ENCODE results near the gene TRERF1. TPM values are rescaled to one million over a fixed set of nuclear protein-coding genes. Genes with fewer than 3 reads are reported as not detected.

Gene TRERF1
- total RNA-seq, 1 experiment from 2014 or later: 3.5 TPM

GRCh38 chr6:42275376-42276033, 176.2 kb downstream of the TRERF1 start:
- no peak for DNase-seq (ENCODE audit: low spot score)

- no peak for DNase-seq (ENCODE audit: low spot score)
Observed at GRCh38 chr6:42274898-42275297, 176.8 kb downstream of the TRERF1 start.

- DNase-seq (ENCODE audit: low spot score): no peak
Observed at GRCh38 chr6:42271834-42272805, 179.6 kb downstream of the TRERF1 start.

- no peak for DNase-seq (ENCODE audit: low spot score)
Observed at GRCh38 chr6:42269974-42270510, 181.7 kb downstream of the TRERF1 start.

- DNase-seq (ENCODE audit: low spot score): no peak
Observed at GRCh38 chr6:42269553-42269952, 182.2 kb downstream of the TRERF1 start.

GRCh38 chr6:42268835-42269204, 182.9 kb downstream of the TRERF1 start:
- DNase-seq (ENCODE audit: low spot score): no peak

- no peak for DNase-seq (ENCODE audit: low spot score)
Observed at GRCh38 chr6:42268016-42268834, 183.5 kb downstream of the TRERF1 start.

GRCh38 chr6:42266538-42266937, 185.2 kb downstream of the TRERF1 start:
- DNase-seq (ENCODE audit: low spot score): no peak

GRCh38 chr6:42264852-42265390, 186.8 kb downstream of the TRERF1 start:
- no peak for DNase-seq (ENCODE audit: low spot score)

- DNase-seq (ENCODE audit: low spot score): no peak
Observed at GRCh38 chr6:42264162-42264851, 187.4 kb downstream of the TRERF1 start.

- DNase-seq (ENCODE audit: low spot score): no peak
Observed at GRCh38 chr6:42263165-42263728, 188.5 kb downstream of the TRERF1 start.

GRCh38 chr6:42260972-42261371, 190.8 kb downstream of the TRERF1 start:
- no peak for DNase-seq (ENCODE audit: low spot score)

GRCh38 chr6:42260396-42260888, 191.3 kb downstream of the TRERF1 start:
- peak; percentile 14 for DNase-seq (ENCODE audit: low spot score)

GRCh38 chr6:42259841-42260395, 191.8 kb downstream of the TRERF1 start:
- no peak for DNase-seq (ENCODE audit: low spot score)

- DNase-seq (ENCODE audit: low spot score): no peak
Observed at GRCh38 chr6:42259286-42259685, 192.4 kb downstream of the TRERF1 start.

- no peak for DNase-seq (ENCODE audit: low spot score)
Observed at GRCh38 chr6:42257614-42258013, 194.1 kb downstream of the TRERF1 start.

GRCh38 chr6:42257063-42257462, 194.7 kb downstream of the TRERF1 start:
- no peak for DNase-seq (ENCODE audit: low spot score)

- DNase-seq (ENCODE audit: low spot score): no peak
Observed at GRCh38 chr6:42255050-42255449, 196.7 kb downstream of the TRERF1 start.

GRCh38 chr6:42254505-42254904, 197.2 kb downstream of the TRERF1 start:
- DNase-seq (ENCODE audit: low spot score): no peak

Measured in A172 (cell line).